ELF-1 (cell line): ENCODE data around the gene NALCN.
A peak's percentile ranks its signal among the peaks of the same experiment; 100 is the strongest.

ENCODE experiments used
- DNase-seq: peaks from one replicate; pipeline ENCODE4 v3.0.0-alpha.2; 2016; ENCODE audit warnings: low read depth, low spot score

Gene NALCN

DNA sequence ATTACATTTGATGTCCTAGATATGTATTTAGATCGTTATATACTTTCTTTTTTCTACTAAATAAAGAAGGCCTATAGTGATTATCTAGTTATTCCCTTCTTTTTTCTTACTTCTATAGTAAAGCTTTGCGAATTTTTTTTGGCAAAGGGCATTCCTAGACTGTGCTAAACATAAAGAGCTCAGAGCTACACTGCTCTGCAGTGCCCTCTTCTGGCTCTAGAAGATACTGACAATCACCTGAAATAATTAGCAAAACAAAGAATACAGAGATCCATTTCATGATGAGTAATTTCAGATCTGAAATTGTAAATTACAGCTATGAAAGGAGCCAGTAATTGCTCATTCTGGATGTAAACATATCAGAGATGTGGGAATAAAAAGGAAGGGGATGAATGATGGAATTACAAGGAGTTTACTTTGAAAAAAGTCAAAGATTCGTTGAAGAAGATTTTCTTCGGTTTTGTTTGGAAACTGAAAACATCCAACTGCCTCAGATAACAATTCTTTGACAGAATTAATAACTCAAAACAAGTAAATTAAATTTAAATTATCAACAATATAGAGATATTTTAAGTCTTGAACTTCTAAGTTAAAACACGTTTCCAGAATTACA is 288.5 kb downstream of the NALCN start:
- no peak for DNase-seq

DNA sequence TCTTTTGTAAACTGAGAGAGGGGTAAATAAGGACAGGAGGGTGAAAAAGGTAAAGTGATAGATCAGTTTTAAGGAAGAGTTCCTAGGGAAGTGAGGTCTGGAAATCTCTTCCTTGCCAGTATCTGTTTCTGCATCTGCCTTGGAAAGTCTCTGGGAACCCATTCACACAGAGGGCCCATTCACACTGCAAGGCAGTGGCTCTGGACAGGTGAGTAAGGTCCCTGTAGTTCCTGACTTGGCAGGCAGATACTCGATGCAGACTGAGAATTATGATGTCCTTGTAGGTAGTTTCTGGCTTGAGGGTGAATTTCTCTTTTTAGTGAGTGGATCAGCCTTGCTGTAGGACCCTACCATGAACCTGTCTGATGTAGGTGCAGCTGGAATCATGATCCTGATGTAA is 293.3 kb downstream of the NALCN start:
- DNase-seq = no peak

DNA sequence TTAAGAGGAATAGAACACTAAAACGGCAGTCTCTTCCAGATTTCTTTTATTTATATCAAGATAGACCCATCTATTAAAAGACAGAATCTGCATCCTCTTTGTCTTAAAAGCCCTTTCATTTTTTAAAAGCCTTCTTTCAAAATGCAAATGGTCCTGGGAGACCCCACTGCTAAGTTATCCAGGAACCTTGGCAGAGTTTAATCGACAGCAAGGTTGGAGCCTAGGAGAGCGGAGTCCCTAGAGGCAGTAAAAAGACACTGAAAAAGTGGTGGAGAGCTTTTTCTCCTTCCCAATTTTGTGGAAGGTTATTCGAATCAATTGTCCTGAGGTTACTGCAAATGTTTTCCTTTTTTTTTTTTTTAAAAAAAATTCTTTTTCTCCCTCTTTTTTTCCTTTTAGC is 294.7 kb downstream of the NALCN start:
- no peak for DNase-seq

DNA sequence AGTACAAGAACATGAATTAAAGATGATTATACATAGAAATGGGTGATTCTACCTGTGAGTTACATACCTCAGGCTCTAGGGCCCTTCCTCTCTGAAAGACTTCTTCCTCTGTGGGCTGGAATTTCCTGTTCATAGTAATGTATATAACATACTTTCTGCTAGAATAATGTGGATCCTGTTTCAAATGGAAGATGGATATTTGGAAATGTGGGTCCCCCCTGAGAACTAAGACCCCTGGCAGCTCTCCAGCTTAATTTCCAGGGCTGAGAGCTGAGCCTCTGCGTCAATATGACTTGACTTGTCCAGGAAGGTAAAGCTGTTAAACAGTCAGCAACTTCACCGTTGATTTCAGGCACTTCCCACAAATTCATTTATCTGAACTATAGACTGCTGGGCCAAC is 296.3 kb downstream of the NALCN start:
- DNase-seq = no peak

DNA sequence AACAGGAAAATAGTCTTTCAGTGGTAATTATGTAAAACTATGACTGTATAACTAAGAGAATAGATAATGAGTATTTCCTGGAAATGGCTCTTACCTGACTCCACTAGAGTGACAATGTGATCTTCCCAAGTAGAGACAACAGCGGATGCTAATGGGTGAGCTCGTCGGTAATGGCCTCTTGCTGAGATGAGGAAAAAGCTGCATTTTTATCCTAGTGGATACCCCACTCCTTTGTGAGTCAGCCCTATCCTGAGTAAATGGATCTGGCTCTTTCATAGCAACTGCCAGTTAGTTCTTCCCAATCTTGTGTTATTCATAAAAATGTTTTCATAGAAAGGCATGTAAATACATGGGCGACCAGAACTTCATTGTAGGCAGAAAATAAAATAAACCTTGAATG is 299.5 kb downstream of the NALCN start:
- DNase-seq = no peak

DNA sequence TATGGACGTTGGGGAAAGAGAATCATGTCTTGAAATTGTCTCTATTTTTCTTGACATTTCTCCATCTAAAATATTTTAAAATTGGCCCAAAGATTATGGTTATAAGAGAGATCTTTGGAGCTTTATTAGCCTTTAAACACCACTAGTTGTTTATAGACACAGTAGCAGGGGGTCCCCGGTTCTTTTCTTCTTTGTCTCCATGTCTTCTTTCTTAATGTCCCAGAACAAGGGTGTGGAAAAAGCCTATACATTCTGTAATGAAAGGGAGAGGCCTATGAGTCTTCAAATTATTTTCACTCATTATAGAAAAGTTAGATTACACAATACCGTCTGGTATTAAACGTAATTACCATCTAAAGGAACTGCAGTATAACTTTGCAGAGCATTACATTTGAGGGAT is 300.0 kb downstream of the NALCN start:
- DNase-seq = no peak

DNA sequence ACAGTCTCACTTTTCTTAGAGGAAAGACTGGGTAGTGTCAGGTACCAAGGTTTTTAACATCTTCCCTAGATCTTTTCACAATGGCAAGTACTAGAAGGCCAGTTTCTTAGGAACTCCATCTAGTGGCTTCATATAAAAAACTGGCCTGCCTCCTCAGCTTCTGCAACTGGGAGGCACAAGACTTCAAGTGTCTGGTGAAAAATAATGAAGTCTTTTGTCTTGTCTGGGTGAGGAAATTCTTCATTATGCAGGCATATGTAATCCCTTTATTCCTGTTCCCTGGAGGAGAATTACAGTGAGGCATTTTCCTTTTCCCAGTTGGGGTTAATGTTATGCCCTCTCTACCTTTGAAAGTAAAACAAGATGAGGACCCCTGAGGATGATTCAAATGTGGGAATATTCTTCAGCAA is 300.5 kb downstream of the NALCN start:
- peak; percentile 11 for DNase-seq

DNA sequence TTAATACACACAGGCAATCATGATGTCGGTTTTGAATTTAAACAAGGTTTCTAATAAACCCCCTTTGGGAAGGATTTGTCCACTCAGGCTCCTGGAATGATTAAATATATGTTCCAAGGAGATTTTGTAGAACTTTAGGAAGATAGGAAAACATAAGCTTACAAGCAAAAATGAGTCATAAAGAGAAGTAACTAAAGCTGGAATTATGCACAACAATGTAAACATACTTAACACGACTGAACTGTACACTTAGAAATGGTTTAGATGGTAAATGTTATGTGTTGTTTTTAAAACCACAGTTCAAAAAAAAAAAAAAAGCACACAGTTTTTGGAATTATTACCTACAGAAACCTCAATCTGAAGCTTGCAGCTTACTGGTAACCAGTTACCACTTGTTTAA is 304.4 kb downstream of the NALCN start:
- DNase-seq = no peak

DNA sequence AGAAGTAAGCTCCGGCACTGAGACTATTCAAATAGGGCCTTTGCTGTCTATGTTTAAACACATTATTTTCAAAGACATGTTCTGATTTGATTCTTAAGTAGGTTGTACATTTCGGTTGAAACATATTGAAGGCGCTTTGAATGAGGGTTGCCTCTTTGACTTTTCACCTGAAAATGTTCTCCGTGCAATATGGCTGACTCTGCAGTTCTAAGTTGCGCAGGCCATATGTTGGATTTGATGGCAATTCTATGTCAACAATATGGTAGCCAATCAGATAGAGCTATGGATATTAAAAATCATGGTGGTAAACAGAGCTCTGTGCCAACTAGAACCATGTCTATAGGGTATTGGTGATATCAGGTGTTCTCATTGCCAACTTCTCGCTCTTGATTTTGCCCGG is 307.3 kb downstream of the NALCN start:
- DNase-seq = no peak

DNA sequence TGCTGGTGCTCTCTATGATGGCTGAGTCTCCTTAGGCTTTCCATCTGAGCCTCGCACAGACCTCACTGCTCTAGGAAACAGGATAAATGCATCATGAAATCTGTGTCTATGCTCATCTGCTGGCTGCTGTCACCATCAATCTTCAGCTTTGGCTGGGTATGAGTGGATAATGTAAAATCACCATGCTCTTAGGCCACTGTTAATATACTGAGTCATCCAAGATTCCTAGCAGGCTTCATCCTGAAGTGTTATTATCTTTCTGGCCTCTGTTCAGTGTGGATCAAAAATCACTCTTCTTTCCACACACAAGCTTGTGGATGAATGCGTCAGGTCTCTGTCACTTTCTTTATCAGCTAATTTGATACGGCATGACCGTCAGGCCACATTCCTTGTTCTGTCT is 317.4 kb downstream of the NALCN start:
- DNase-seq = no peak

DNA sequence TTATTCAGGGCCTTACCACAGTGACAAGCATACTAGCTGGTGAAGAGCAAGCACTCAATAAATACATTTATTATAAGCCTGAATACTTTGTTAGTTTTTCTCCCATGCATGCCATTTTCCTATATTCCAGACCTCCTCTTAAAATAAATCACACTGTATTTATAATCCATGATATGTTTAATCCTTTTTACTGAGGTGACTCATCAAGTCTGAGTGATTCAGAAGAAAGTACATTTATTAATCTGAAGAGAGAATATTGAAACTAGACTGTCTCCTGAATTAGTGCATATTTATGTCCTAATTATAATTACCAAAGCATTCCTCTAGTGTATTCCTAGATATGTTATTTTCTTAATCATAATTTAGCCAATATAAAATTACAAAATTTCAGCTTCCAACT is 323.3 kb downstream of the NALCN start:
- no peak for DNase-seq

DNA sequence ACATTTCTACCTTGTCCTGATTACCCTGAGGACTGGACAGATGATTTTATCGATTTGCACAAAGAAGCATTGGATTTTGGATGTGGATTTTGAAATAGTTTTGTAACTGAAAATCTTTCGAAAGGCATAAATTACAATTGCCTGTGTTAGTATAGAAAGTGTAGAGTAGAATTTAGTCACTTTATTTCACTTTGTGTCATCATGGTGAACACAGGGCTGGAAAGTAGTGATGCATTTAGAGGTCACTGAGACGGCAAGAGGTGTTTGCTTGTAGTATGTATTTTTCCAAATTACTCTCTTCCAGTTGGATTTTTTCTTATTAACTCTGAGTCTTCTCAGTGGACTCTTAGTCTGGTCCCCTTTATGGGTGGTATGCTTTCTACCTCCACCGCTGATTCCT is 326.0 kb downstream of the NALCN start:
- DNase-seq = no peak

DNA sequence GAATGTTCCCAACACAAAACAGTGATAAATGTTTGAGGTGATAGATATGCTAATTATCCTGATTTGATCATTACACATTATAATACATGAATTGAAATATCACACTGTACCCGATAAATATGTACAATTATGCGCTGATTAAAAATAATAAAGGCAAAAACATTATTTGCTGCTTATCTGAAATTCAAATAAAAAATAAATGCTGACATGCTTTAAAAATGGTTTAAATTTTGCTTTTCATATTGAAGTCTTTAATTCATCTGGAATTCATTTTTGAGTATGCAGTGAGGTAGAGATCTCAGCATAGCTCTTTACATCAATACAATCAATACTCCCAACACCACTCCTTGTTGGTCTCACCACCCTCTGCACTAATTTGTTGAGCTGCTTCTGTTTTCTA is 330.8 kb downstream of the NALCN start:
- no peak for DNase-seq

DNA sequence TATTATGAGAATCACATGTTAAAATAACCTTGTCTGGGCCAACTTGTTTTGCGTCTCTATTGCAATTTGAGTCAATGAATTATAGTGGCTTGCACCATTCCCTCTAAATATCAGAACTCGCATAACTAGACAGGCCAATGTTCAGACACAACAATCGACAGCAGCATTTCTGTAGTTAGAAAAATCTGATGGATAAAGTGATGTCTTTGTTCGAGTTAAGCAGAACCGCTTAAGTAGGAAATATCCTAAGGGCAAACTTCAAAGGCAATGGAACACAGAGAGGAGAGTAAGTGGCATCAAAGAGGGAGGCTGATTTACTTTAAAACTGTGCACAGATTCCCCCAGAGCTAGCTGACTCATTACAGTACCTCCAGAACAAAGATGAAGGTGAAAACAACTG is 333.9 kb downstream of the NALCN start:
- DNase-seq = no peak

DNA sequence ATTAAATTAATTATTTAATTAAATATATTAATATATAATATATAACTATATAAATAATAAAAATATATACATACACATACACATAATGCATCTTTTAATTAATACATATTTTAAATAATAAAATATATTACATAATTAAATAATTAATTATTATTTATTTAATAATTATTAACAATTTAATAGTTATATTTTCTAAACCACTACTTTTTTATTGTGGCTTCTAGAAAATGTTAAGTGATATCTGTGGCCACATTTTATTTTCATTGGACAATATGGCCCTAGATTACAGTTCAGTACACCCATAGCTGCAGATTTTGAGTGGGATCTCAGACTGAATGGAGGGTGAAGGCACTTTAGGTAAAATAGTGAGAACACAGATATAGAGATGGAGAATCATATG is 335.7 kb downstream of the NALCN start:
- DNase-seq = no peak

DNA sequence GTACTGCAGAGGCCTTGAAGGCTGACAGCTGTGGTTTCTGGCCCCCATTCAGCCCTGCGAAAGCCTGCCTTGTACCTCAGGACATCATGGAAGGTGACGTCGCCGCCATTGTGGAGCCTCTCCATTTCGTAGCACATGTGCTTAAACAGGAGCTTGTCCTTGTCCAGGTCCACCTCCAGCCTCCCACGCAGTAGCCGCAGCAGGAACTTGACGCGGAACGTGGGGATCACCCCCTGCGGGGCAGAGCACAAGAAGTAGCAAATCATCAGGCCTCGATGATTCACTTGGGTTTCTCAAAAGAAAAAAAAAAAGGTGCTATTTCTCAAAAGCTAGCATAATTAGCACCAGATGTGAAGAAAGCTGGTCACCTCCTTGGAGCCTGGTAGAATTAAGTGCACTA is 351.0 kb downstream of the NALCN start:
- no peak for DNase-seq

DNA sequence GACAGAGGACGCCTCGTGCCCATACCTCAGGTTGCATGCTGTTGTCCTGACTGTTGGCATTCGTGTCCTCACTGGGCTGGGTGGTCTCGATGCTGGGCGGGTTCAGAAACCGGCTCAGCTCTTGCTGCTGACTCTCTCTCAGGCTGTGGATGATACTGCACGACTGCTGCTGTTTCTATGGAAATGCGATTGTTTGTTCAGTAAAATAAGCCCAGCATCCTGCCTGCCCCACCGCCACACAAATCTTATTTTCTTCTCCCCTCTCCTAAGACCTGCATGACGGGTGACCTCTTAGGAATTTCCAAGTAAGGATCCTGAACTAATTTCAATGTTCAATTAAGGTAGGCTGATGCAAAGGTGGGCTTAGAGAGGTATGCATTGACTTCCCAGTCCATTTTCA is 356.5 kb downstream of the NALCN start:
- DNase-seq = no peak

DNA sequence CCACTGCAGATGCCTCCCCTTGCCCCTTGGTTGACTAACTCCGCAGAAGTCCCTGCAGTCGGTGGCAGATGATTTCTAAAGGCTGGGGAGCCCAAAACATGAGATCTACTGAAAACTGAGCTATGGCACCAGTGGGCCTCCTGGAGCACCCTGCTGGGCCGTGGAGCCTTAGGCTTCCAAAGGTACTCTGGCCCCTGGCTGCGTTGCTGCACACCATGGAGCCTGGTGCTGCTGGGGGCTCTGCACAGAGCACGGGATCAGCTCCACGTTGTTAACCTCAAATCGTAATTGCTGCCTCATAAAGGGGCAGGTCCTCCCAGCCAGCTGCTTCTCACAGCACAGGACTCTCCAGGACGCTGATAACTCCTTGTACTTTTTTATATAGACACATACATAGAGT is 357.5 kb downstream of the NALCN start:
- DNase-seq = no peak

DNA sequence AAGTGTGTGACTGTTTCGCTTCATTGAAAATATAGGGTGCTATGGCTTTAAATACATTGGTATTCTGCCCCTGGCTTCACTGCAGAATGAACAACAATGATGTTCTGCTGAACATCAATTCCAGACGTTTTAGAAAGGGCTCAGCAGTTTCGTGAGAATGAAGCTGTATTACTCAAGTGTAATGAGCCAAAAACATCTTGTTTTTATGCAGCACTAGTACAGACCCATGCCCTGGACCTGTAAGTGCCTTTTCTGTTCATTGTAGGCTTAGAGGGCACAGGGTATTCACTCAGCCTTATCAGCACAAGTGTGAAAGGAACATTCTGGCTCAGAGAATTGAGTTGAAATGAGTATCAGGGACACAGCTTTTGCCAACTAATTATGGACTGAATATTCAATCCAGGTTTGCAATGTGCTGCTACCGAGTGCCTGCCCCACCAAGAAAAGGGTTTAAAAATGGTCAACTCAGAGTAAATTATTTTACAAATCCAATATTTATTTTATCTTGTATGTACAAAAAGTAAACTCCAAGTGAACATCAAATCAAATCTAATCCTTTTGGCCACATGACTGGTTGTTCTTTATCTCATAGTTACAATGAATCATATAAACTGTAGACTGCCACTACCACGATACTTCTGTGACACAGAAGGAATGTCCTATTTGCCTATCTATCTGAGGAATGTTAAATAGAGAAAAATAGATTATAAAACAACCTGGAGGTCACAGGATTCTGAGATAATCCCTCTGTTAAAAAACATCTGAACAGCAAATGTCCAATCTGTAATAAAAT is 362.8 kb downstream of the NALCN start:
- no peak for DNase-seq

DNA sequence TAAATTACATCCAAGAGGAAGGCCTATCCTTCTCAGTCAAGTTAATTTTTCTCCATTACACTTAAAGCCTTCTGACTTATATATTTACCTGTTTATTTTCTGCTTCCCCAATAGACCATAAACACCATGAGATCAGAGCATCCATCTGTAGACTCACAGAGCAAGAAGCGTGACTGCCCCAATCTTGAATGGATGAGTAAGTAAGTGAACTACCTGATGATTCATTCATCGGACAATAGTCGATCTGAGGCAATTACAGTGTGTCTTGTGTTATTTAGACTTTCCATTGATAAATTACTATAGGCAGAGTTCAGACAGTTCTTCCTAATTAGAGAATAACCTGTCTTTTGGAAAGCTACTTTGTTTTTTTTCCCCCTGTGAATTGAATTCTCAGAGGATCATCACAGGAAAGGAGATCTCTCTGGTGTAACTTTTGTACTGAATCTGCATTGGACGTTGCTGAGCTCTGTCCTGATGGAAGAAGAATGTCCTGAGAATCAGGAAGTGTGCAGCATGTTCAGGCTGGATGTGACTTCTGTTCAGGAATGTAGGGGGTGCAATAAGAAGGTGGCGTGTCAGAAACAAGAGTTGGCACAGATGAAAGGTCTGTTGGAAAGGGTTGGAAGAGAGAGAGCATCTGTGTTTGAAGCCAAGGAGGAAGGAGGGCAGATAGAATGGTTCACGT is 367.0 kb downstream of the NALCN start:
- DNase-seq = no peak

DNA sequence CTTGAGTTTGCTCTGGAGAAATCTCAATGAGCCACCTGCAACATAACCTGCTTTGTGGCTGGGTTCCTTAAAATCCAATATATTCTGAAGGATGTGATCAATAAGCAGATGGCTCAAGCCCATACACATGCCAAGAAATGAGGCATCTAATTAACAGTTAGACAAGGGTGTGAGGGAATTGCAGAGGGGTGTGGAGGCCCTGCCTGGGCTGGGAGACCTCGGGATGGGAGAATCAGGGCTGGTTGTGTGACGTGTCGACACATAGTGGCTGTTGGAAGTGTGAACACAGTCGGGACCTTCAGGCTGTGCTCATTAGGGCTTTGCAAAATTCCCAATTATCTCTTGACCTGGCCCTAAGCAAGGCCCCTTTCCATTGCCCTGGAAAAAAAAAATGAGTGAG is 379.8 kb downstream of the NALCN start:
- no peak for DNase-seq

DNA sequence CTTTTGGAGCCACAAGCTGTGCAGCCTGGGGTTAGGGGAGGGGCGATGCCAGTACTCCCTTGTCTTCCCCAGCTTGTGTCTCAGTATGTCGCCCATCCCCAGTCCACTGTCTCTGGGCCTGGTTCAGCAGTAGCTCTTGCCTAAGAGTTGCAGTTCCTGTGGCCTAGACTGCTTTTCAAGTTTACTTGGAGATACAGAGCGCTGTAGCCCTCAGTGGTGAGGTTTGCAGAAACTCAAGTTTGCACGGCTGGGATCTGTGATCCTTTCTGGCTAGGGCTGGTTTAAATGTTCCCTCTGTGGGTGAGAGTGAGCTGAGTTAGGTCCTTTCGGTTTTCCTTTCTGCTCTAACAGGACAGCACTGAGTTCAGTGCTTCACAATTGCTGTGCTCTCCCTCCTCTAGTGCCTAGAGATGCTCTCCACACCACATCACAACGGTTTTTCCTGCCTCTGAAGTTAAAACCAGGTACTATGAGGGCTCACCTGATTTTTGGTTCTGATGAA is 381.1 kb downstream of the NALCN start:
- DNase-seq = no peak
